IPS-18a (cell line): ENCODE measurements around the gene MADD.

Source experiments
- H3K27ac ChIP-seq: one replicate; pipeline ENCODE4 v1.5.1; 2013; ENCODE audit warnings: low read length
- H3K27me3 ChIP-seq: one replicate; pipeline ENCODE4 v1.6.1; 2013; ENCODE audit warnings: mild to moderate bottlenecking, low read length; ENCODE audit not compliant: control insufficient read depth, insufficient read depth
- H3K36me3 ChIP-seq: one replicate; pipeline ENCODE4 v1.6.1; 2013; ENCODE audit warnings: low read depth, low read length; ENCODE audit not compliant: control insufficient read depth
- H3K4me1 ChIP-seq: one replicate; pipeline ENCODE4 v1.6.1; 2013; ENCODE audit warnings: low read depth, low read length; ENCODE audit not compliant: control insufficient read depth
- H3K4me3 ChIP-seq: one replicate; pipeline ENCODE4 v1.5.1; 2013; ENCODE audit warnings: low read length
- H3K9ac ChIP-seq: one replicate; pipeline ENCODE4 v1.6.1; 2013; ENCODE audit warnings: mild to moderate bottlenecking, low read length, moderate library complexity
- H3K9me3 ChIP-seq: one replicate; pipeline ENCODE4 v1.6.1; 2013; ENCODE audit warnings: low read depth, low read length; ENCODE audit not compliant: control insufficient read depth

Gene MADD

GRCh38 chr11:47336595-47336994, 66.7 kb downstream of the MADD start:
- Histone ChIP-seq H3K9me3 (no peaks in the 10 kb centered on the region), H3K9ac (no peak overlapping the region), H3K36me3 (no peaks in the 10 kb centered on the region), H3K27ac (no peak overlapping the region), H3K4me3 (no peak overlapping the region), H3K4me1 (no peaks in the 10 kb centered on the region), H3K27me3 (no peaks in the 10 kb centered on the region)

- no peaks in the 10 kb centered on the region for H3K27me3 ChIP-seq
- H3K27ac ChIP-seq: no peak overlapping the region
- no peak overlapping the region for H3K9ac ChIP-seq
- no peaks in the 10 kb centered on the region for H3K9me3 ChIP-seq
- H3K4me1 ChIP-seq: no peaks in the 10 kb centered on the region
- H3K4me3 ChIP-seq: no peak overlapping the region
- no peaks in the 10 kb centered on the region for H3K36me3 ChIP-seq
These were observed 67.4 kb downstream of the MADD start for GRCh38 chr11:47337229-47337924.

GRCh38 chr11:47338396-47339241, 68.7 kb downstream of the MADD start:
- Histone ChIP-seq H3K4me1 (no peaks in the 10 kb centered on the region), H3K4me3 (no peak overlapping the region), H3K9me3 (no peaks in the 10 kb centered on the region), H3K27ac (no peak overlapping the region), H3K27me3 (no peaks in the 10 kb centered on the region), H3K9ac (no peak overlapping the region), H3K36me3 (no peaks in the 10 kb centered on the region)

- no peaks in the 10 kb centered on the region for H3K36me3 ChIP-seq
- no peak overlapping the region for H3K4me3 ChIP-seq
- no peak overlapping the region for H3K27ac ChIP-seq
- H3K4me1 ChIP-seq: no peaks in the 10 kb centered on the region
- no peaks in the 10 kb centered on the region for H3K9me3 ChIP-seq
- no peaks in the 10 kb centered on the region for H3K27me3 ChIP-seq
- H3K9ac ChIP-seq: no peak overlapping the region
These were observed 70.1 kb downstream of the MADD start for GRCh38 chr11:47340010-47340409.

GRCh38 chr11:47340980-47341775, 71.2 kb downstream of the MADD start:
- no peak overlapping the region for H3K9ac ChIP-seq

GRCh38 chr11:47342036-47342803, 72.3 kb downstream of the MADD start:
- no peak overlapping the region for H3K9ac ChIP-seq
- no peak overlapping the region for H3K4me3 ChIP-seq
- no peaks in the 10 kb centered on the region for H3K4me1 ChIP-seq
- H3K27ac ChIP-seq: no peak overlapping the region
- H3K9me3 ChIP-seq: no peaks in the 10 kb centered on the region
- no peaks in the 10 kb centered on the region for H3K36me3 ChIP-seq
- H3K27me3 ChIP-seq: no peaks in the 10 kb centered on the region

More at GRCh38 chr11:47340980-47341775, 71.2 kb downstream of the MADD start:
- Histone ChIP-seq H3K27me3 (no peaks in the 10 kb centered on the region), H3K27ac (no peak overlapping the region), H3K4me1 (no peaks in the 10 kb centered on the region), H3K4me3 (no peak overlapping the region), H3K36me3 (no peaks in the 10 kb centered on the region), H3K9me3 (no peaks in the 10 kb centered on the region)

GRCh38 chr11:47342854-47343253, 72.9 kb downstream of the MADD start:
- no peaks in the 10 kb centered on the region for H3K36me3 ChIP-seq
- no peak overlapping the region for H3K9ac ChIP-seq
- no peaks in the 10 kb centered on the region for H3K27me3 ChIP-seq
- H3K27ac ChIP-seq: no peak overlapping the region
- no peak overlapping the region for H3K4me3 ChIP-seq
- no peaks in the 10 kb centered on the region for H3K4me1 ChIP-seq
- no peaks in the 10 kb centered on the region for H3K9me3 ChIP-seq

- Histone ChIP-seq H3K27me3 (no peaks in the 10 kb centered on the region), H3K27ac (no peak overlapping the region), H3K4me3 (no peak overlapping the region), H3K4me1 (no peaks in the 10 kb centered on the region), H3K9me3 (no peaks in the 10 kb centered on the region), H3K36me3 (no peaks in the 10 kb centered on the region), H3K9ac (no peak overlapping the region)
These were observed 76.1 kb downstream of the MADD start for GRCh38 chr11:47345890-47346563.

- no peaks in the 10 kb centered on the region for H3K27me3 ChIP-seq
- no peak overlapping the region for H3K4me3 ChIP-seq
- no peaks in the 10 kb centered on the region for H3K9me3 ChIP-seq
- no peak overlapping the region for H3K9ac ChIP-seq
- H3K4me1 ChIP-seq: no peaks in the 10 kb centered on the region
- no peak overlapping the region for H3K27ac ChIP-seq
- H3K36me3 ChIP-seq: no peaks in the 10 kb centered on the region
These were observed 77.2 kb downstream of the MADD start for GRCh38 chr11:47347137-47347536.

- Histone ChIP-seq H3K9ac (no peak overlapping the region), H3K9me3 (no peaks in the 10 kb centered on the region), H3K4me3 (no peak overlapping the region), H3K27ac (no peak overlapping the region), H3K36me3 (no peaks in the 10 kb centered on the region), H3K27me3 (no peaks in the 10 kb centered on the region), H3K4me1 (no peaks in the 10 kb centered on the region)
These were observed 78.3 kb downstream of the MADD start for GRCh38 chr11:47348131-47348802.
